Fibroblast of pulmonary artery (primary cell): ENCODE measurements around the gene CAGE1.

ENCODE experiments used
- DNase-seq: peaks from one replicate; pipeline ENCODE4 v3.0.0-alpha.2; 2010; ENCODE audit warnings: low read depth
- H3K4me3 ChIP-seq: replicated peaks from 2 replicates; pipeline ENCODE4 v1.5.1; 2011; ENCODE audit warnings: low read depth, mild to moderate bottlenecking, control low read depth, low read length, moderate library complexity
- TF ChIP-seq, protein P1 (sequence below): IDR thresholded peaks from 2 replicates; pipeline ENCODE4 v1.5.1; 2011; ENCODE audit warnings: mild to moderate bottlenecking, control low read depth, low read length, inconsistent platforms; ENCODE audit errors: missing control alignments

CAGE1 gene

DNA sequence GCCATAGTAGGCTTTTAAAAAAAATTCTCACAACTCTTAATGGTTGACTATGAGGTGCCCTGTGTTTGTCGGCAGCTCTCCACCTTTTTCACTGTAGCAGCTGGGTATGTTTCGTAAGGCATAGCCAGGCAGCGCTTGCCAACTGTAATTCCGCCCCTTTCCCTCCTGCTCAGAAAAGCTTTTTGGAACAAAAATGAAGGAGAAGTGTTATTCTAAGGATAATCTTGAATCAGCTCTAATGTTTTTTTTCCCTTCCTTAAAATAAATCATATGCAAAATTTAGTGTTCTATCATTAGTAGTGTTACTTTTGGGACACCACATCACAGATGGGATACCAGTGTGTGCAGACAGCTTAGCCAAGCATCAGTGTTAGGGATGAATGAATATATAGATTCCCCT, 21.3 kb upstream of the CAGE1 start:
- TF ChIP-seq, protein P1, sequence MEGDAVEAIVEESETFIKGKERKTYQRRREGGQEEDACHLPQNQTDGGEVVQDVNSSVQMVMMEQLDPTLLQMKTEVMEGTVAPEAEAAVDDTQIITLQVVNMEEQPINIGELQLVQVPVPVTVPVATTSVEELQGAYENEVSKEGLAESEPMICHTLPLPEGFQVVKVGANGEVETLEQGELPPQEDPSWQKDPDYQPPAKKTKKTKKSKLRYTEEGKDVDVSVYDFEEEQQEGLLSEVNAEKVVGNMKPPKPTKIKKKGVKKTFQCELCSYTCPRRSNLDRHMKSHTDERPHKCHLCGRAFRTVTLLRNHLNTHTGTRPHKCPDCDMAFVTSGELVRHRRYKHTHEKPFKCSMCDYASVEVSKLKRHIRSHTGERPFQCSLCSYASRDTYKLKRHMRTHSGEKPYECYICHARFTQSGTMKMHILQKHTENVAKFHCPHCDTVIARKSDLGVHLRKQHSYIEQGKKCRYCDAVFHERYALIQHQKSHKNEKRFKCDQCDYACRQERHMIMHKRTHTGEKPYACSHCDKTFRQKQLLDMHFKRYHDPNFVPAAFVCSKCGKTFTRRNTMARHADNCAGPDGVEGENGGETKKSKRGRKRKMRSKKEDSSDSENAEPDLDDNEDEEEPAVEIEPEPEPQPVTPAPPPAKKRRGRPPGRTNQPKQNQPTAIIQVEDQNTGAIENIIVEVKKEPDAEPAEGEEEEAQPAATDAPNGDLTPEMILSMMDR, result no peak
- no peak overlapping the region for H3K4me3 ChIP-seq
- no peak for DNase-seq

DNA sequence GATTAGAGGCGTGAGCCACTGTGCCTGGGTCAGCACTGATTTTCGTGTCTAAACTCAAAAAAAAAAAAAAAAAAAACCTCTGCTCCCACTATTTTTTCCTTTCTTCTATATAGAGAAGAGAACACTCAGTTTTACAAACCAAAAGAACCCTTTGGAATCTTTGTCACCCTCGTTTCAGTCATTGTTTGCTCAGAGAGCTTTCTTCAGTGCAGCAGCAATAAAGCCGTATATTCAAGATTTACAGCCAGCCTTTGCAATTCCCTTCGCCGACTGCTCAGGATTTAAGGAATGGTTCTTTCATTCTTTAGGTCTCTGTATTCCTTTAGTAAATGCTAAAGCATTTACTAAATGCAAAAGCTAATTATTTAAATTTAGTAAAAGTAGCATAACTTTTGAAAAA, 20.2 kb upstream of the CAGE1 start:
- no peak for DNase-seq
- TF ChIP-seq, protein P1, result no peak
- no peak overlapping the region for H3K4me3 ChIP-seq

DNA sequence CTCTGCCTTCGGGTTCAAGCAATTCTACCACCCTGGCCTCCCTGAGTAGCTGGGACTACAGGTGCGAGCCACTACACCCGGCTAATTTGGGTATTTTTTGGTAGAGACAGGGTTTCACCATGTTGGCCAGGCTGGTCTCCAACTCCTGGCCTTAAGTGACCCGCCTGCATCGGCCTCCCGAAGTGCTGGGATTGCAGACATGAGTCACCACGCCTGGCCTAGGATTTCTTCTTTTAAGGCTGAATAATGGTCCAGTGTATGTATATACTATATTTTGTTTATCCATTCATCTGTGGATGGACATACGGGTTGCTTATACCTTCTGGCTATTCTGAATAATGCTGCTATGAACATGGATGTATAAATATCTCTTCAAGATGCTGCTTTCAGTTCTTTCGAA, 17.2 kb upstream of the CAGE1 start:
- DNase-seq, result no peak
- no peak overlapping the region for H3K4me3 ChIP-seq
- TF ChIP-seq, protein P1, result no peak

DNA sequence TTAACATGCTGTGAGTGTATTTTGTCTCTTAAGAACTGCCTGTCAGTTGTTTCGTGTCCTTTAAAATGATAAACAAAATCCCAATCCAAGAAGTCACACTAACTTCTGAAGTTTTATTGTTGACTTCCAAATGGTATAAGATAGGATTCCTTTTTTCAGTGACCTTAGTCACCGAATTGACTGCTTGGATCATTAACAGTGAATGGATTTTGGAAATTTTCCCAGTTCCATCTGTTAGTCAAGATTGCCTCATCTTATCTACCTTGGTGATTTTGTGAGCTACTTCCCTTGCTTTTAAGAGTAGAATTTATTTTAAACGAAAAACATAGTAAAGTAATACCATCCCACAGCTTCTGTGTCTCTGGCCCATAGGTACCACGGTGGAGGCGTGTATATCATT, 15.0 kb upstream of the CAGE1 start:
- DNase-seq, result no peak
- TF ChIP-seq, protein P1, result no peak
- H3K4me3 ChIP-seq, result no peak overlapping the region

DNA sequence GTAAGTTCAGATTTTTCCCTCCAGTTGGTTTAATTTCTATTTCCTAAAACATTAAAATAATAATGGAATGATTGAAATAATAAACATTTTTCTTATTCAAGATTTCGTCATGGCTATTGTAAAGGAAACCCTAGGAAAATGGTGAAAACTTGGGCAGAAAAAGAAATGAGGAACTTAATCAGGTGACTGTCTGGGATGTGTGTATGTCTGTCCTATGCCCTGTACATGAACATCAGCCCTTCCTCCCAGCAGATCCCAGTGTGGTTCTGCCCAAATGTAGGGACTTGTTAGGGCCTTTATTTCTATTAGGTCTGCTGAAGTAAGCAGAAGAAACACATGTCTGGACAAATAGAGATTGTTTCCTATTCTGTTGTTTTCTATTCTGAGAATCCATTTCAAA, 13.2 kb upstream of the CAGE1 start:
- no peak overlapping the region for H3K4me3 ChIP-seq
- no peak for DNase-seq
- TF ChIP-seq, protein P1, result no peak

DNA sequence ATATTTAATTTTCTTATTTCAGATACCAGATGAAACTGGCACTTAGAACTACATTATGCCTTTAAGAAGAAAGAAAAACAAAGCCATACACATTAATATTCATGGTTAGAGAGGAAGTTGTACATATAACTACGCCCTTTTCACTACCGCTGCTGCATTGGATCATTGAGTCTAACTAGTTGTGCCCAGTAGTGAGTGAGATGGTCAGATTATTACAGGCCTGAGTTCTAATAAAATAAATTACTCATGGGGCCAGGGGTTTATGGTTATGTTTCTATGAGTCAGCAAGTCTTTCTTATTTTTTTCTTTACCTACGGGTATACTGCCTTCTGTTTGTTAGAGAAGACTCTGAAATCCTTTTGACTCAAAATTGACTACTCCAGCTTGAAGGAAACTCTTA, 11.5 kb upstream of the CAGE1 start:
- DNase-seq, result no peak
- TF ChIP-seq, protein P1, result no peak
- no peak overlapping the region for H3K4me3 ChIP-seq

DNA sequence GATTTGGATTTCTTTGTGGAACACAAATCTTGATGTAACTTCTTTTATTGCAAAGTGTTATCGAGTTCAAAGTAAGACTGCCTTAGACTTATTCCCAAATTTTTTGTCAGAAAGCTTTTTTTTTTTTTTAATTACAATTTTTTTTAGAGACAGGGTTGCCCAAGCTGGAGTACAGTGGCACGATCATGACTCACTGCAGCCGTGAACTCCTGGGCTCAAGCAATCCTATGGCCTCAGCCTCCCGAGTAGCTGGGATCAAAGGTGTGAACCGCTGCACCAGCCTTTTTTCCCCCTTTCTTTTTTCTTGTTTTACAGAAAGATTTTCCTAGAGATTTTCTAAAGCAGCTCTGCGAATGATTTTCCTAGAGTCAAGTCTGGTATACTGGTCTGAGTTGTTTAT, 2.9 kb upstream of the CAGE1 start:
- no peak overlapping the region for H3K4me3 ChIP-seq
- no peak for DNase-seq
- TF ChIP-seq, protein P1, result no peak
